Gastroesophageal sphincter (tissue), 3 donors: Measurements from ENCODE around the gene TMEM132E.

Source experiments
- CTCF ChIP-seq, 4 experiments: fragments of 200-600 bp in 2 of 4; fragments of 450-650 bp in 2 of 4; sonication (generic) in 1 of 4; IDR thresholded peaks; one replicate each; pipeline ENCODE4 v1.5.1; 2017 to 2019; ENCODE audit warnings: antibody characterized with exemption in 4 of 4, mild to moderate bottlenecking in 2 of 4, moderate library complexity in 2 of 4
- EP300 ChIP-seq: sonication (generic); formaldehyde crosslinking; IDR thresholded peaks from one replicate; pipeline ENCODE4 v1.6.1; 2017; ENCODE audit warnings: antibody characterized with exemption, mild to moderate bottlenecking

GRCh38 chr17:34633351-34633750 is 54.0 kb downstream of the TMEM132E start:
- TF ChIP-seq CTCF (IDR thresholded peaks at IDR 0.05) (no peak), EP300 (no peak)
